GM18861 (cell line): ENCODE data around the gene CLDN3.
"Not testable (repeated sequence)": the region's sequence is repeated elsewhere in the genome, so short reads cannot be mapped to it uniquely, and the experiment has no call there.

ENCODE experiments used
- ATAC-seq: cut with Tn5 transposase; IDR thresholded peaks from one replicate; pipeline ENCODE4 v1.9.1; 2021; ENCODE audit not compliant: unreplicated experiment

Gene CLDN3

GRCh38 chr7:73770002-73770859 is at the start of gene CLDN3:
Gene CLDN3 (minus strand): TSS chr7:73770270. CDS start chr7:73770049, 221 bp downstream.
- ATAC-seq = no peak

- no peak for ATAC-seq
These were observed 47.1 kb upstream of the CLDN3 start for GRCh38 chr7:73817121-73817520.

GRCh38 chr7:73815436-73815835 is 45.4 kb upstream of the CLDN3 start:
- no peak for ATAC-seq

GRCh38 chr7:73812996-73813395 is 42.9 kb upstream of the CLDN3 start:
- no peak for ATAC-seq

GRCh38 chr7:73811760-73812168 is 41.7 kb upstream of the CLDN3 start:
- no peak for ATAC-seq

- ATAC-seq = no peak
These were observed 40.9 kb upstream of the CLDN3 start for GRCh38 chr7:73810998-73811360.

GRCh38 chr7:73809467-73809951 is 39.4 kb upstream of the CLDN3 start:
- no peak for ATAC-seq

- no peak for ATAC-seq
These were observed 32.4 kb upstream of the CLDN3 start for GRCh38 chr7:73802459-73802858.

GRCh38 chr7:73801577-73801976 is 31.5 kb upstream of the CLDN3 start:
- ATAC-seq = no peak

GRCh38 chr7:73799282-73800141 is 29.4 kb upstream of the CLDN3 start:
- ATAC-seq = no peak

- not testable (repeated sequence) for ATAC-seq
These were observed 27.1 kb upstream of the CLDN3 start for GRCh38 chr7:73797176-73797575.

- not testable (repeated sequence) for ATAC-seq
These were observed 26.6 kb upstream of the CLDN3 start for GRCh38 chr7:73796656-73797055.

- not testable (repeated sequence) for ATAC-seq
These were observed 25.1 kb upstream of the CLDN3 start for GRCh38 chr7:73795188-73795587.

- ATAC-seq = not testable (repeated sequence)
These were observed 21.2 kb upstream of the CLDN3 start for GRCh38 chr7:73791170-73791690.

- ATAC-seq = no peak
These were observed 19.0 kb upstream of the CLDN3 start for GRCh38 chr7:73789051-73789450.

- not testable (repeated sequence) for ATAC-seq
These were observed 17.6 kb upstream of the CLDN3 start for GRCh38 chr7:73787786-73788048.

- no peak for ATAC-seq
These were observed 16.5 kb upstream of the CLDN3 start for GRCh38 chr7:73786588-73786987.

- no peak for ATAC-seq
These were observed 9.4 kb upstream of the CLDN3 start for GRCh38 chr7:73779517-73779916.

- ATAC-seq = no peak
These were observed 8.8 kb upstream of the CLDN3 start for GRCh38 chr7:73778801-73779389.

- ATAC-seq = no peak
These were observed 4.9 kb upstream of the CLDN3 start for GRCh38 chr7:73774923-73775322.
